Tibial nerve (tissue), 4 donors: Measurements from ENCODE around the gene CHKA.

Source experiments
- CTCF ChIP-seq, 5 experiments: fragments of 200-600 bp in 3 of 5; fragments of 450-650 bp in 2 of 5; sonication (generic) in 3 of 5; IDR thresholded peaks; one replicate each; pipeline ENCODE4 v1.5.1; 2016 to 2019; ENCODE audit warnings: antibody characterized with exemption in 5 of 5, mild to moderate bottlenecking in 3 of 5, moderate library complexity in 2 of 5
- EP300 ChIP-seq, 2 donors: sonication (generic); formaldehyde crosslinking; IDR thresholded peaks; one replicate each; pipeline ENCODE4 v1.6.1; 2017; ENCODE audit warnings: antibody characterized with exemption in 2 of 2, mild to moderate bottlenecking in 1 of 2
- POLR2A ChIP-seq, 2 donors: fragments of 450-650 bp; IDR thresholded peaks; one replicate each; pipeline ENCODE4 v1.6.1; 2017; ENCODE audit warnings: antibody characterized with exemption in 2 of 2, mild to moderate bottlenecking in 2 of 2, moderate library complexity in 2 of 2

GRCh38 chr11:68017980-68018729, 103.0 kb downstream of the CHKA start:
- no peak for TF ChIP-seq CTCF (IDR thresholded peaks at IDR 0.05)
- TF ChIP-seq POLR2A (IDR thresholded peaks at IDR 0.05) = no peak
- TF ChIP-seq EP300 (IDR thresholded peaks at IDR 0.05) = no peak
